Nephron (organoid): Measurements from ENCODE around the gene COL6A3.

Source experiments
- H3K27ac Mint-ChIP-seq, 3 experiments: 2 replicates each; pipeline ENCODE4 v1.8.0; 2020; ENCODE audit warnings: mixed read lengths in 3 of 3, mild to moderate bottlenecking in 2 of 3, moderate library complexity in 1 of 3
- H3K27me3 Mint-ChIP-seq: 2 replicates; pipeline ENCODE4 v1.8.0; 2021; ENCODE audit warnings: low read depth, mild to moderate bottlenecking, moderate library complexity, mixed read lengths
- H3K36me3 Mint-ChIP-seq: 2 replicates; pipeline ENCODE4 v1.8.0; 2020; ENCODE audit warnings: low read depth, mixed read lengths
- H3K4me1 Mint-ChIP-seq: 2 replicates; pipeline ENCODE4 v1.8.0; 2020; ENCODE audit warnings: mixed read lengths
- H3K4me3 Mint-ChIP-seq, 3 experiments: 2 replicates each; pipeline ENCODE4 v1.8.0; 2020; ENCODE audit warnings: mild to moderate bottlenecking in 3 of 3, mixed read lengths in 3 of 3, moderate library complexity in 2 of 3
- H3K9me3 Mint-ChIP-seq: 2 replicates; pipeline ENCODE4 v1.8.0; 2020; ENCODE audit warnings: mixed read lengths
- TF ChIP-seq, protein P1 (sequence below), 3 experiments: fragments of 200-600 bp; sonication (generic); IDR thresholded peaks; one replicate each; pipeline ENCODE4 v1.5.0; 2021; ENCODE audit warnings: antibody characterized with exemption in 3 of 3; ENCODE audit not compliant: unreplicated experiment in 3 of 3

The COL6A3 gene

DNA sequence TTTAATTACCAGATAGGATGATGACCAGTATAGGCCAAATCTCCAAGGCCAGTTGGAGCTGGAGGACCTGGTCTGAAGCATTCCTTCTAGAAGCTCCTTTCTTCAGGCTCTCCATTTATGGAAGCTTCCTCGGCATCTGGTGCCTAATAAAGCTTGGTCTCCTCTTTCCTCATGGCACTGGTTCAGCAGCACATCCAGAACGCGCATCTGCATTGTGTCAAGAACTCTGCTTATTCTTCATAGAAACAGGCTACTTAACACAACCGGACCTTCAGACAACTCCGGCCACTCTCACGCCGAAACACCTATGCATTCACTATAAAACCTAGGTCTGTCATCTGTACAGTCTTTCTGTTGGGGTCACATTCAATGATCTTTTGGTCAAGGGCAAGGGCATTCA is 99.8 kb downstream of the COL6A3 start:
- Mint-ChIP-seq H3K27me3 (peaks cover 3% of the 10 kb centered on the region), H3K36me3 (peaks cover 4% of the 10 kb centered on the region), H3K4me1 (peaks cover 62% of the 10 kb centered on the region), H3K9me3 (peaks cover under 1% of the 10 kb centered on the region), H3K4me3 (no peak overlapping the region), H3K27ac (peak overlapping the region; percentile 96 to 99 (median 99))
- TF ChIP-seq, protein P1, sequence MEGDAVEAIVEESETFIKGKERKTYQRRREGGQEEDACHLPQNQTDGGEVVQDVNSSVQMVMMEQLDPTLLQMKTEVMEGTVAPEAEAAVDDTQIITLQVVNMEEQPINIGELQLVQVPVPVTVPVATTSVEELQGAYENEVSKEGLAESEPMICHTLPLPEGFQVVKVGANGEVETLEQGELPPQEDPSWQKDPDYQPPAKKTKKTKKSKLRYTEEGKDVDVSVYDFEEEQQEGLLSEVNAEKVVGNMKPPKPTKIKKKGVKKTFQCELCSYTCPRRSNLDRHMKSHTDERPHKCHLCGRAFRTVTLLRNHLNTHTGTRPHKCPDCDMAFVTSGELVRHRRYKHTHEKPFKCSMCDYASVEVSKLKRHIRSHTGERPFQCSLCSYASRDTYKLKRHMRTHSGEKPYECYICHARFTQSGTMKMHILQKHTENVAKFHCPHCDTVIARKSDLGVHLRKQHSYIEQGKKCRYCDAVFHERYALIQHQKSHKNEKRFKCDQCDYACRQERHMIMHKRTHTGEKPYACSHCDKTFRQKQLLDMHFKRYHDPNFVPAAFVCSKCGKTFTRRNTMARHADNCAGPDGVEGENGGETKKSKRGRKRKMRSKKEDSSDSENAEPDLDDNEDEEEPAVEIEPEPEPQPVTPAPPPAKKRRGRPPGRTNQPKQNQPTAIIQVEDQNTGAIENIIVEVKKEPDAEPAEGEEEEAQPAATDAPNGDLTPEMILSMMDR (IDR thresholded peaks at IDR 0.05; ENCODE audit: unreplicated experiment in 3 of 3) = no peak

DNA sequence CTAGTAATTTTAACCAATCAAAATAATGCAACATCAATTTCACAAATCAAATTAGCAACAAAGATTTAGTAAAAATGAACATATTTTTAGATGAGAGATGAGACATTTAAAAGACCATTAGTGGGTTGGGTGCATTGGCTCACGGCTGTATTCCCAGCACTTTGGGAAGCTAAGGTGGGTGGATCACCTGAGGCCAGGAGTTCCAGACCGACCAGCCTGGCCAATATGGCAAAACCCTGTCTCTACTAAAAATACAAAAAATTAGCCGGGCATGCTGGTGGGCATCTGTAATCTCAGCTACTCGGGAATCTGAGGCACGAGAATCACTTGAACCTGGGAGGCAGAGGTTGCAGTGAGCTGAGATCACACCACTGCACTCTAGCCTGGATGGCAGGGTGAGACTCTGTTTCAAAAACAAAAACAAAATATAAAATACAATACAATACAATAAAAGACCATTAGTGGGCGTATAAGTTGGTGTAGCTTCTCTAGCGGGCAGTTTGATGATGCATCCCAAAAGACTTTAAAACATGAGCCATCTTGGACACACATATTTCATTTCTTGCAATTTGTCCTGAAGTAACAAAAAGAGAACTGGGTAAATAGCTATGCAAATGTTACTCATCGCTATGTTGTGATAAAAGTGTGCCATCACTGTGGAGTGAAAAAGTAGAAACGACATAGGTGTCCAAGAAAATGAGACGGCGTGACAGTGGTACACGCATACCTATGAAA is 101.8 kb downstream of the COL6A3 start:
- Mint-ChIP-seq H3K27ac (peak overlapping the region in 1 of 3 experiments; percentile 99), H3K4me1 (peaks cover 67% of the 10 kb centered on the region), H3K4me3 (no peak overlapping the region), H3K36me3 (no peaks in the 10 kb centered on the region), H3K27me3 (no peaks in the 10 kb centered on the region), H3K9me3 (peaks cover 2% of the 10 kb centered on the region)
- TF ChIP-seq, protein P1 (IDR thresholded peaks at IDR 0.05; ENCODE audit: unreplicated experiment in 3 of 3) = no peak

DNA sequence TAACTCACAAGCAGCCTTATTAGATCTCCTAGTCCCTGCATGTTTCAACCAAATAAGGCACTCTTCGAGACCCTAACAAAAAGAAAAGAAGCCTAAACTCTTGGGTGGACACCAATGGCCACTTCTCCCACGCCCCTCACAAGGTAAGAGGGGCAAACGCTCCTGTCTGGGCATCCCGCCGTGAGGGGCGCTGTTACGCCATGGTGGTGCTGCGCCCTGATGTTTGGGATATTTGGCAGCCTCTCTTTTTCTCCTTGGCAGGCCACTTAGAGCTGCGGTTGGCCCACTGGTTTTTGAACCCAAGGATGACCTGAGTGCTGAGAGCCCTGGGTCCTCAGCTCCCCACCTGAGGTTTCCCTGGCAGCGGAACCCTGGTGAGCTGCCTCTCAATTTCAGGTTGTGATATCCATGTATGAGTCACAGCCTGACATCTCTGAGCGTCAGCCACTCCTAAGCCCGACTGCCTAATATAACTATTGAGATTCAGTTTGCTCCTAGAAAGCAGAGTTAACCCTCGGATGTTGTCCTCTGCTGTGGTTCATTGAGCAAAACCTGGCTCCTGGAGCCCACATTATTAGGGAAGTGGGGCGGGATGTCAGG is 103.3 kb downstream of the COL6A3 start:
- TF ChIP-seq, protein P1 (IDR thresholded peaks at IDR 0.05; ENCODE audit: unreplicated experiment in 3 of 3) = no peak
- Mint-ChIP-seq H3K36me3 (no peaks in the 10 kb centered on the region), H3K9me3 (peaks cover 2% of the 10 kb centered on the region), H3K4me3 (no peak overlapping the region), H3K4me1 (peaks cover 70% of the 10 kb centered on the region), H3K27ac (peak overlapping the region in 2 of 3 experiments; percentile 42 to 48), H3K27me3 (no peaks in the 10 kb centered on the region)

DNA sequence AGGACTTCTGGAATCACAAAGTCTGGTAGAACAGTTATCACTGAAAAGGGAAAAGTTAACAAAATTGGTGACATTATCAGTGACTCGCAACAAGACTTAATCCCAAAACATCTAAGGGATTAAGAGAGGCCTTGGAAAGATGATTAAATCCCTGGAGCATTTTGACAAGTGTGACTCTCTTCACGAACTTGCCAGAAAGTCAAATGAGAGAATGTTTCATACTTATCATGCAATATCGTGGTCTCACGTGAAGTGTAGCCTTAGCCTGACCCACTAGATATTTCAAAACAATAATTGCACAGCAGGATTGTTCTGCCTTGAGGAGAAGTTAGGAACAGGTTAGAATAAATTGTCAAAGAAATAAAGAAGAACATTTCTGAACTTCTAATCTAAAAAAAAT is 104.5 kb downstream of the COL6A3 start:
- Mint-ChIP-seq H3K4me1 (peaks cover 58% of the 10 kb centered on the region), H3K9me3 (peaks cover 9% of the 10 kb centered on the region), H3K27me3 (no peaks in the 10 kb centered on the region), H3K27ac (peak overlapping the region in 2 of 3 experiments; percentile 76 to 78), H3K36me3 (peaks cover 1% of the 10 kb centered on the region), H3K4me3 (no peak overlapping the region)
- TF ChIP-seq, protein P1 (IDR thresholded peaks at IDR 0.05; ENCODE audit: unreplicated experiment in 3 of 3) = no peak

DNA sequence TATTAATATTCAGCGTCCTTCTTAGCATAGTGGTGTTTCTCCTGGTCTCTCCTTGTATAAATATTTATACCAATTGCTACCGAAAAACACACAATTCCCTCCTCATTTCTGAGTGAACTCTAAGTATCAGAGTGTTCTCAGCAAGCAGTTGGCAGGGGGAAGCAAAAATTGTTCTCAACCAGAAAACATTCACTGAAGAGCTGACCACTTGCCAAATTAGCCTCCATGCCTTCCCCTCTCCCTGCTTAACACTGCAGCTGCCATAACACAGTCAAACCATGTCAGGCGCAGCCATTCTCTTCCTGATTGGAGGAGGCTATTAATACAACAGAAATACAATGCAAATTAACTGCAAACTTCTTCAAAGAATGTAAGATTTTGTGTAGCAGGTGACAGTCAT is 105.0 kb downstream of the COL6A3 start:
- peaks cover 13% of the 10 kb centered on the region for H3K9me3 Mint-ChIP-seq
- H3K27me3 Mint-ChIP-seq = no peaks in the 10 kb centered on the region
- TF ChIP-seq, protein P1 (IDR thresholded peaks at IDR 0.05; ENCODE audit: unreplicated experiment in 3 of 3) = no peak
- peaks cover 54% of the 10 kb centered on the region for H3K4me1 Mint-ChIP-seq
- no peak overlapping the region for H3K4me3 Mint-ChIP-seq
- peaks cover 6% of the 10 kb centered on the region for H3K36me3 Mint-ChIP-seq
- peak overlapping the region in 2 of 3 experiments; percentile 76 to 78 for H3K27ac Mint-ChIP-seq
